Ishikawa (cell line): ENCODE measurements around the gene ADAM30.

Source experiments
- CEBPB ChIP-seq: IDR thresholded peaks from 2 replicates; pipeline ENCODE4 v1.6.1; 2012
- CREB1 ChIP-seq: IDR thresholded peaks from 2 replicates; pipeline ENCODE4 v1.6.1; 2012; ENCODE audit warnings: low read depth
- EGR1 ChIP-seq: IDR thresholded peaks from 2 replicates; pipeline ENCODE4 v1.6.1; 2012
- EP300 ChIP-seq: IDR thresholded peaks from 2 replicates; pipeline ENCODE4 v1.6.1; 2012; ENCODE audit warnings: borderline replicate concordance
- FOXM1 ChIP-seq: IDR thresholded peaks from 2 replicates; pipeline ENCODE4 v1.6.1; 2012; ENCODE audit warnings: low read depth, borderline replicate concordance
- MAX ChIP-seq: IDR thresholded peaks from 2 replicates; pipeline ENCODE4 v1.6.1; 2012
- NFIC ChIP-seq: IDR thresholded peaks from 2 replicates; pipeline ENCODE4 v1.6.1; 2012
- RAD21 ChIP-seq: IDR thresholded peaks from 2 replicates; pipeline ENCODE4 v1.6.1; 2012; ENCODE audit warnings: low read depth
- REST ChIP-seq: IDR thresholded peaks from 2 replicates; pipeline ENCODE4 v1.6.1; 2012; ENCODE audit warnings: low read depth, mild to moderate bottlenecking
- TAF1 ChIP-seq: IDR thresholded peaks from 2 replicates; pipeline ENCODE4 v1.6.1; 2012; ENCODE audit warnings: low read depth, mild to moderate bottlenecking
- TCF12 ChIP-seq: IDR thresholded peaks from 2 replicates; pipeline ENCODE4 v1.6.1; 2012; ENCODE audit warnings: low read depth
- TEAD4 ChIP-seq: IDR thresholded peaks from 2 replicates; pipeline ENCODE4 v1.6.1; 2012
- USF1 ChIP-seq: IDR thresholded peaks from 2 replicates; pipeline ENCODE4 v1.6.1; 2012
- YY1 ChIP-seq: IDR thresholded peaks from 2 replicates; pipeline ENCODE4 v1.6.1; 2012; ENCODE audit warnings: low read depth
- ZBTB7A ChIP-seq: IDR thresholded peaks from 2 replicates; pipeline ENCODE4 v1.6.1; 2012; ENCODE audit warnings: low read depth

Gene ADAM30

GRCh38 chr1:119935915-119936314 is 39.6 kb upstream of the ADAM30 start:
- TF ChIP-seq MAX (no peak), CREB1 (no peak), REST (no peak), CEBPB (no peak), EP300 (no peak), EGR1 (no peak), ZBTB7A (no peak), USF1 (no peak), RAD21 (no peak), TCF12 (no peak), FOXM1 (no peak)

DNA sequence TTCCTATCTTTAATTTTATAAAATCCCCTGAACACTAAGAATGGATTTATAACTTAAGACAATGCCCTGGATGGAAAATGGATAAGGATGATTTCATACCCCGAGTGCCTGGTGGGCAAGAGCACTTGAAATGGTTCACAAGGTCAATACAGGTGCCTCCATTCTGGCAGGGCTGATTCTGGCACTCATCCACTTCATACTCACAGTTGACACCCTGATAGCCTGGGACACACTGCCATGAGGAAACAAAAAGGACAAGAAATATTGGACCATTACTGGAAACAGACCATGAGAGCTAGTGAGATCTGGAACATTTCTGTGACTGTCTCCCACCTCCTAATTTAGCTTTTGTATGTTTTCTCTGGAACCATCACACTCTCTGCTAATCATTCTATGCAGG is 39.1 kb upstream of the ADAM30 start:
- TF ChIP-seq TEAD4 (no peak), YY1 (no peak), TAF1 (no peak), EP300 (no peak), USF1 (no peak), REST (no peak), CEBPB (no peak), TCF12 (no peak), ZBTB7A (no peak), FOXM1 (no peak), NFIC (no peak), MAX (no peak), EGR1 (no peak), RAD21 (no peak), CREB1 (no peak)

- no peak for TF ChIP-seq RAD21
- TF ChIP-seq TAF1: no peak
- no peak for TF ChIP-seq FOXM1
- no peak for TF ChIP-seq EP300
These were observed 37.1 kb upstream of the ADAM30 start for GRCh38 chr1:119933397-119933796.

DNA sequence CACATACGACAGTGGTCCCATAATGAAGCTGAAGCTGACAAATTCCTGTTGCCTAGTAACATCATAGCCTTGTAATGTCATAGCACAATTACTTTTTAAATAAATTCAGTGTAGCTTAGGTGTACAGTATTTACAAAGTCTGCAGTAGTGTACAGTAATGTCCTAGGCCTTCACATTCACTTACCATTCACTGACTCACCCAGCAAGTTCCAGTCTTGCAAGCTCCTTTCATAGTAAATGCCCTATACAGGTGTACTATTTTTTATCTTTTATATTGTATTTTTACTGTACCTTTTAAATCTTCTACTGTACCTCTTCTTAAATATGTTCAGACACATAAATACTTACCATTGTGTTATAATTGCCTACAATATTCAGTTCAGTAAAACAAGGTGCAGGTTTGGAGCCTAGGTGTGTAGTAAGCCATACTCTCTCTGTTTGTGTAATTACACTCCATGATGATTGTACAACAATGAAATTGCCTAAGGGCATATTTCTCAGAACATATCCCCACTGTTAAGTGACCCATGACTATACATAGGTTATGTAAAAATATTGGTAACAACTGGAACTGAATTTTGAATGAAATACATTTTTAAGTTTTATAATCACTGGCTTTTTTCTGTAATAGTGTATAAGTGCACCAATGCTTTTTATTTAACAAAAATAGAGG is 33.5 kb upstream of the ADAM30 start:
- TF ChIP-seq FOXM1: no peak
- no peak for TF ChIP-seq YY1
- TF ChIP-seq EP300: no peak
- no peak for TF ChIP-seq MAX
- TF ChIP-seq NFIC: no peak
- TF ChIP-seq TCF12: no peak
- TF ChIP-seq TEAD4: no peak
- no peak for TF ChIP-seq RAD21
- TF ChIP-seq USF1: no peak

- TF ChIP-seq TAF1 (no peak), EP300 (no peak), EGR1 (no peak), TEAD4 (no peak), ZBTB7A (no peak), FOXM1 (no peak), TCF12 (no peak), CREB1 (no peak), REST (no peak), NFIC (no peak), CEBPB (no peak), USF1 (no peak)
These were observed 30.2 kb upstream of the ADAM30 start for GRCh38 chr1:119926553-119926952.
